CD14-positive monocyte (primary cell): ENCODE data around the gene CORO2A. TPM values are rescaled to one million over a fixed set of nuclear protein-coding genes. Genes with fewer than 3 reads are reported as not detected.
A peak's percentile ranks its signal among the peaks of the same experiment; 100 is the strongest.

Experiments
- DNase-seq, 3 donors: peaks; one replicate each; pipeline ENCODE4 v3.0.0-alpha.2; 2011 to 2022
- H2AFZ ChIP-seq: 2 replicates; pipeline ENCODE4 v1.6.0; 2012; ENCODE audit warnings: mild to moderate bottlenecking, low read depth, low read length, inconsistent platforms; ENCODE audit not compliant: insufficient read depth, poor library complexity, severe bottlenecking
- H3K27ac ChIP-seq, 2 donors: 1 replicate in 1 of 2; 2 replicates in 1 of 2; pipeline ENCODE4 v1.5.1; 2012 to 2013; ENCODE audit warnings: low read length in 2 of 2, control low read depth in 1 of 2, inconsistent platforms in 1 of 2, low read depth in 1 of 2, mild to moderate bottlenecking in 1 of 2
- H3K27me3 ChIP-seq, 2 donors: one replicate each; pipeline versions ENCODE4 v1.6.0 to v1.6.1; 2011 to 2013; ENCODE audit warnings: low read length in 2 of 2; ENCODE audit not compliant: control insufficient read depth in 2 of 2, insufficient read depth in 2 of 2
- H3K36me3 ChIP-seq, 2 donors: replicated peaks in 1 of 2; 1 replicate in 1 of 2; 2 replicates in 1 of 2; pipeline versions ENCODE4 v1.5.1 to v1.6.1; 2012 to 2013; ENCODE audit warnings: low read length in 2 of 2, control low read depth in 1 of 2, inconsistent platforms in 1 of 2, mild to moderate bottlenecking in 1 of 2; ENCODE audit not compliant: insufficient read depth in 2 of 2, control insufficient read depth in 1 of 2
- H3K4me1 ChIP-seq, 2 donors: 1 replicate in 1 of 2; 2 replicates in 1 of 2; pipeline versions ENCODE4 v1.5.1 to v1.6.1; 2012 to 2013; ENCODE audit warnings: low read length in 2 of 2, control low read depth in 1 of 2, inconsistent platforms in 1 of 2, mild to moderate bottlenecking in 1 of 2, moderate library complexity in 1 of 2; ENCODE audit not compliant: insufficient read depth in 2 of 2, control insufficient read depth in 1 of 2
- H3K4me2 ChIP-seq: replicated peaks from 2 replicates; pipeline ENCODE3; 2012; ENCODE audit warnings: low read length, moderate library complexity, mild to moderate bottlenecking; ENCODE audit not compliant: poor library complexity, severe bottlenecking; ENCODE audit errors: extremely low read depth
- H3K4me3 ChIP-seq, 3 experiments: fragments of 200-600 bp in 1 of 3; sonication (generic) in 1 of 3; replicated peaks in 1 of 3; 1 replicate in 2 of 3; 2 replicates in 1 of 3; pipeline ENCODE4 v1.5.1; 2011 to 2013; ENCODE audit warnings: low read length in 3 of 3, mild to moderate bottlenecking in 3 of 3, control low read depth in 2 of 3, low read depth in 2 of 3, inconsistent platforms in 1 of 3, moderate library complexity in 1 of 3
- H3K79me2 ChIP-seq: 2 replicates; pipeline ENCODE4 v1.6.0; 2012; ENCODE audit warnings: mild to moderate bottlenecking, control low read depth, inconsistent platforms, low read length, moderate library complexity; ENCODE audit not compliant: insufficient read depth
- H3K9ac ChIP-seq: 2 replicates; pipeline ENCODE4 v1.6.0; 2017; ENCODE audit warnings: low read length, mild to moderate bottlenecking; ENCODE audit not compliant: insufficient read depth, poor library complexity, severe bottlenecking
- H3K9me3 ChIP-seq, 2 donors: replicated peaks in 1 of 2; 1 replicate in 1 of 2; 2 replicates in 1 of 2; pipeline versions ENCODE4 v1.5.1 to v1.6.1; 2012 to 2013; ENCODE audit warnings: low read length in 2 of 2, control low read depth in 1 of 2; ENCODE audit not compliant: control insufficient read depth in 1 of 2, insufficient read depth in 1 of 2
- H4K20me1 ChIP-seq: 2 replicates; pipeline ENCODE4 v1.6.0; 2012; ENCODE audit warnings: mild to moderate bottlenecking, low read length, control low read depth, moderate library complexity; ENCODE audit not compliant: insufficient read depth
- H3K27ac Mint-ChIP-seq, 7 donors: one replicate each; pipeline ENCODE4 v1.8.0; 2020; ENCODE audit warnings: mild to moderate bottlenecking in 7 of 7, mixed read lengths in 7 of 7, moderate library complexity in 6 of 7, inconsistent platforms in 2 of 7
- H3K27me3 Mint-ChIP-seq, 3 donors: one replicate each; pipeline ENCODE4 v1.8.0; 2021 to 2022; ENCODE audit warnings: low read depth in 3 of 3, mild to moderate bottlenecking in 3 of 3, mixed read lengths in 3 of 3, moderate library complexity in 3 of 3, inconsistent platforms in 1 of 3
- H3K36me3 Mint-ChIP-seq, 2 donors: one replicate each; pipeline ENCODE4 v1.8.0; 2020; ENCODE audit warnings: mixed read lengths in 2 of 2, inconsistent platforms in 1 of 2, mild to moderate bottlenecking in 1 of 2
- H3K4me1 Mint-ChIP-seq: one replicate; pipeline ENCODE4 v1.8.0; 2020; ENCODE audit warnings: mild to moderate bottlenecking, mixed read lengths
- H3K4me3 Mint-ChIP-seq, 2 donors: one replicate each; pipeline ENCODE4 v1.8.0; 2020; ENCODE audit warnings: mild to moderate bottlenecking in 2 of 2, mixed read lengths in 2 of 2, moderate library complexity in 1 of 2
- H3K9me3 Mint-ChIP-seq, 7 donors: one replicate each; pipeline ENCODE4 v1.8.0; 2020 to 2022; ENCODE audit warnings: mixed read lengths in 7 of 7, mild to moderate bottlenecking in 6 of 7, moderate library complexity in 6 of 7, inconsistent platforms in 2 of 7
- CTCF ChIP-seq: fragments of 200-600 bp; IDR thresholded peaks from one replicate; pipeline ENCODE4 v1.8.0; 2022; ENCODE audit warnings: antibody characterized with exemption, mild to moderate bottlenecking
- WGBS: methylation state at CpG from one replicate; pipeline ENCODE4 v1.1.5; 2013; ENCODE audit warnings: missing lambda C conversion rate; ENCODE audit not compliant: insufficient coverage; 5-methylcytosine and 5-hydroxymethylcytosine counted together
- intact Hi-C, 2 donors: fragments of 100-400 bp; cut with micrococcal nuclease; formaldehyde crosslinking; loops; one replicate each; pipeline versions ENCODE4 v1.15.0 to v1.15.1; 2023
- polyA plus RNA-seq, 3 donors: library from polyadenylated mRNA; depleted of rRNA in 1 of 3; unstranded in 2 of 3; stranded (reverse) in 1 of 3; fragments of 300-500 nt in 2 of 3; fragments of >200 nt in 1 of 3; fragmentation: Illumina TruSeq in 2 of 3; gene quantifications; 1 replicate in 2 of 3; 2 replicates in 1 of 3; pipeline ENCODE4 v1.2.3, GENCODE V29; 2012 to 2021

The CORO2A gene
- polyA plus RNA-seq, 3 donors, result 1.2 to 3.5 (median 2.1) TPM

- Mint-ChIP-seq H3K9me3 (no peaks in the 10 kb centered on the region), H3K36me3 (peaks cover 49 to 73% of the 10 kb centered on the region in 2 donors), H3K4me1 (peaks cover 55% of the 10 kb centered on the region), H3K4me3 (peak overlapping the region; percentile 9 to 74), H3K27ac (peak overlapping the region; percentile 81 to 98 (median 90)), H3K27me3 (no peaks in the 10 kb centered on the region)
- DNase-seq, result peak in 2 of 3 donors; percentile 38 to 44
- Histone ChIP-seq H3K9me3 (no peaks in the 10 kb centered on the region), H4K20me1 (peaks cover 7% of the 10 kb centered on the region), H3K4me1 (peaks cover 52 to 61% of the 10 kb centered on the region in 2 donors), H3K4me3 (peak overlapping the region in 1 of 3 experiments; percentile 55), H3K27ac (peak overlapping the region; percentile 68 to 80), H2AFZ (peak overlapping the region; percentile 39), H3K27me3 (no peaks in the 10 kb centered on the region), H3K9ac (peak overlapping the region; percentile 18), H3K36me3 (peaks cover 32 to 66% of the 10 kb centered on the region in 2 donors), H3K79me2 (peaks cover 99% of the 10 kb centered on the region), H3K4me2 (peak overlapping the region; percentile 51)
- intact Hi-C loops, result no loop called here
- 75% methylated on average over 4 of the region's 8 CpGs for WGBS
- TF ChIP-seq CTCF, result no peak
Measured at GRCh38 chr9:98241357-98242300, 49.2 kb upstream of the CORO2A start.

- Mint-ChIP-seq H3K4me1 (peaks cover 48% of the 10 kb centered on the region), H3K27me3 (no peaks in the 10 kb centered on the region), H3K4me3 (peak overlapping the region in 1 of 2 donors; percentile 28), H3K9me3 (no peaks in the 10 kb centered on the region), H3K36me3 (peaks cover 43 to 74% of the 10 kb centered on the region in 2 donors), H3K27ac (peak overlapping the region; percentile 81 to 98 (median 90))
- no peak for TF ChIP-seq CTCF
- peak; percentile 22 to 48 (median 40) for DNase-seq
- Histone ChIP-seq H3K36me3 (peaks cover 30 to 65% of the 10 kb centered on the region in 2 donors), H3K9ac (no peak overlapping the region), H3K79me2 (peaks cover 99% of the 10 kb centered on the region), H3K4me1 (peaks cover 48 to 57% of the 10 kb centered on the region in 2 donors), H3K4me3 (peak overlapping the region in 1 of 3 experiments; percentile 55), H2AFZ (no peak overlapping the region), H4K20me1 (peaks cover 13% of the 10 kb centered on the region), H3K27me3 (no peaks in the 10 kb centered on the region), H3K27ac (peak overlapping the region; percentile 68 to 80), H3K9me3 (no peaks in the 10 kb centered on the region), H3K4me2 (no peak overlapping the region)
- 13% methylated on average over 1 of the region's 3 CpGs for WGBS
- intact Hi-C loops, result no loop called here
Measured at GRCh38 chr9:98240475-98240874, 48.0 kb upstream of the CORO2A start.
